LNCAP (cell line): ENCODE measurements around the gene CUL2.

Experiments
- CTCF ChIP-seq: fragments of 450-650 bp; IDR thresholded peaks from 2 replicates; pipeline ENCODE4 v1.5.1; 2017; ENCODE audit warnings: mild to moderate bottlenecking

CUL2 gene

GRCh38 chr10:35056686-35057085, 33.5 kb downstream of the CUL2 start:
- no peak for TF ChIP-seq CTCF

- no peak for TF ChIP-seq CTCF
Measured at GRCh38 chr10:35056133-35056532, 34.0 kb downstream of the CUL2 start.

- TF ChIP-seq CTCF: no peak
Measured at GRCh38 chr10:35050568-35050967, 39.6 kb downstream of the CUL2 start.

- no peak for TF ChIP-seq CTCF
Measured at GRCh38 chr10:35046074-35046473, 44.1 kb downstream of the CUL2 start.

GRCh38 chr10:35043796-35044344, 46.3 kb downstream of the CUL2 start:
- no peak for TF ChIP-seq CTCF

GRCh38 chr10:35042783-35043182, 47.4 kb downstream of the CUL2 start:
- TF ChIP-seq CTCF: no peak

- TF ChIP-seq CTCF: no peak
Measured at GRCh38 chr10:35041502-35041879, 48.6 kb downstream of the CUL2 start.
